B cell (primary cell): ENCODE results near the gene CRTC3. TPM values are rescaled to one million over a fixed set of nuclear protein-coding genes. Genes with fewer than 3 reads are reported as not detected.
"Not testable (repeated sequence)": the region's sequence is repeated elsewhere in the genome, so short reads cannot be mapped to it uniquely, and the experiment has no call there.

ENCODE experiments used
- ATAC-seq: fragments of 200-7000 bp; cut with Tn5 transposase; one replicate; pipeline ENCODE4 v1.10.0; 2021; ENCODE audit warnings: low read depth, mild to moderate bottlenecking, moderate number of reproducible peaks, moderate library complexity
- CTCF ChIA-PET: fragments of 350-600 bp; sonication (Branson Sonifier 250); formaldehyde crosslinking; loops from one replicate; lab custom pipeline; 2021; ENCODE audit warnings: antibody characterized with exemption, inconsistent platforms; lab: Charles Lee
- POLR2A ChIA-PET: fragments of 350-600 bp; sonication (Branson Sonifier 250); formaldehyde crosslinking; loops from one replicate; lab custom pipeline; 2021; ENCODE audit warnings: antibody characterized with exemption; lab: Charles Lee
- DNase-seq: peaks from one replicate; pipeline ENCODE4 v3.0.0; 2013
- H2AFZ ChIP-seq: 2 replicates; pipeline ENCODE4 v1.6.1; 2012; ENCODE audit warnings: mild to moderate bottlenecking, low read depth, low read length; ENCODE audit not compliant: insufficient read depth, poor library complexity, severe bottlenecking
- H3K27ac ChIP-seq, 2 donors: 1 replicate in 1 of 2; 2 replicates in 1 of 2; pipeline ENCODE4 v1.5.1; 2012 to 2013; ENCODE audit warnings: low read length in 2 of 2, mild to moderate bottlenecking in 2 of 2, moderate library complexity in 1 of 2
- H3K27me3 ChIP-seq, 4 experiments: fragments of 200-600 bp in 1 of 4; sonication (generic) in 1 of 4; replicated peaks in 1 of 4; 1 replicate in 2 of 4; 2 replicates in 2 of 4; pipeline versions ENCODE4 v1.6.1 to v1.7.0; 2013 to 2016; ENCODE audit warnings: low read length in 3 of 4, mild to moderate bottlenecking in 2 of 4, mixed read lengths in 1 of 4, moderate library complexity in 1 of 4; ENCODE audit not compliant: insufficient read depth in 4 of 4, control insufficient read depth in 3 of 4; ENCODE audit errors: control extremely low read depth in 1 of 4
- H3K36me3 ChIP-seq, 2 experiments: replicated peaks in 1 of 2; 1 replicate in 1 of 2; 2 replicates in 1 of 2; pipeline versions ENCODE4 v1.6.1 to v1.7.1; 2013; ENCODE audit warnings: low read length in 1 of 2; ENCODE audit not compliant: insufficient read depth in 2 of 2, control insufficient read depth in 1 of 2; ENCODE audit errors: control extremely low read depth in 1 of 2, extremely low read depth in 1 of 2
- H3K4me1 ChIP-seq, 2 donors: fragments of 200-600 bp in 1 of 2; sonication (generic) in 1 of 2; 1 replicate in 1 of 2; 2 replicates in 1 of 2; pipeline versions ENCODE4 v1.5.1 to v1.6.1; 2013 to 2017; ENCODE audit warnings: low read length in 2 of 2; ENCODE audit not compliant: control insufficient read depth in 2 of 2, insufficient read depth in 2 of 2
- H3K4me2 ChIP-seq: replicated peaks from 2 replicates; pipeline ENCODE3; 2012; ENCODE audit warnings: mild to moderate bottlenecking, low read depth, low read length; ENCODE audit not compliant: poor library complexity, severe bottlenecking
- H3K4me3 ChIP-seq, 5 experiments: fragments of 200-600 bp in 1 of 5; sonication (generic) in 1 of 5; 1 replicate in 3 of 5; 2 replicates in 2 of 5; pipeline versions ENCODE4 v1.5.1 to v1.7.0; 2011 to 2016; ENCODE audit warnings: low read length in 4 of 5, mild to moderate bottlenecking in 4 of 5, low read depth in 2 of 5, control low read depth in 1 of 5, moderate library complexity in 1 of 5; ENCODE audit not compliant: insufficient read depth in 1 of 5; ENCODE audit errors: control extremely low read depth in 1 of 5, extremely low read depth in 1 of 5
- H3K79me2 ChIP-seq: fragments of 200-600 bp; sonication (generic); one replicate; pipeline ENCODE4 v1.6.0; 2016; ENCODE audit warnings: low read length; ENCODE audit not compliant: control insufficient read depth, insufficient read depth
- H3K9ac ChIP-seq: fragments of 200-600 bp; sonication (generic); 2 replicates; pipeline ENCODE4 v1.6.1; 2017; ENCODE audit warnings: mild to moderate bottlenecking, low read length, moderate library complexity
- H3K9me3 ChIP-seq, 3 donors: one replicate each; pipeline versions ENCODE4 v1.6.1 to v1.7.1; 2013; ENCODE audit warnings: low read length in 2 of 3; ENCODE audit not compliant: control insufficient read depth in 2 of 3, insufficient read depth in 1 of 3; ENCODE audit errors: control extremely low read depth in 1 of 3
- H4K20me1 ChIP-seq: 2 replicates; pipeline ENCODE4 v1.6.0; 2012; ENCODE audit warnings: mild to moderate bottlenecking, low read length; ENCODE audit not compliant: insufficient read depth, control insufficient read depth, poor library complexity, severe bottlenecking
- H3K27ac Mint-ChIP-seq: one replicate; pipeline ENCODE4 v1.8.0; 2021; ENCODE audit warnings: mixed read lengths
- H3K27me3 Mint-ChIP-seq: one replicate; pipeline ENCODE4 v1.8.0; 2021; ENCODE audit warnings: mixed read lengths
- H3K4me1 Mint-ChIP-seq: one replicate; pipeline ENCODE4 v1.8.0; 2021; ENCODE audit warnings: mixed read lengths
- H3K4me3 Mint-ChIP-seq: one replicate; pipeline ENCODE4 v1.8.0; 2021; ENCODE audit warnings: mixed read lengths
- H3K9me3 Mint-ChIP-seq: one replicate; pipeline ENCODE4 v1.8.0; 2022; ENCODE audit warnings: mixed read lengths; ENCODE audit not compliant: insufficient read depth
- EZH2 ChIP-seq: IDR thresholded peaks from 2 replicates; pipeline ENCODE4 v1.6.1; 2012; ENCODE audit warnings: borderline replicate concordance, low read depth, mild to moderate bottlenecking, moderate library complexity, low read length; ENCODE audit not compliant: insufficient read depth, poor library complexity, severe bottlenecking
- WGBS: methylation state at CpG from one replicate; pipeline ENCODE4 v1.1.5; 2013; ENCODE audit warnings: missing lambda C conversion rate; ENCODE audit not compliant: insufficient coverage; 5-methylcytosine and 5-hydroxymethylcytosine counted together
- intact Hi-C: fragments of 100-400 bp; cut with micrococcal nuclease; formaldehyde crosslinking; loops from one replicate; pipeline ENCODE4 v1.10.0; 2022
- polyA plus RNA-seq: library from polyadenylated mRNA; depleted of rRNA; stranded (reverse); fragments of >200 nt; gene quantifications from 2 replicates; pipeline ENCODE4 v1.2.3, GENCODE V29; 2012
- total RNA-seq, 2 donors: library from RNA; stranded (reverse); fragments of 120-200 nt in 1 of 2; gene quantifications; 1 replicate in 1 of 2; 2 replicates in 1 of 2; pipeline versions ENCODE4 v1.2.3 to v1.2.4, GENCODE V29; 2013 to 2022
- TF ChIP-seq, protein P1 (sequence below): fragments of 200-600 bp; IDR thresholded peaks from one replicate; pipeline ENCODE4 v1.8.0; 2022; ENCODE audit warnings: antibody characterized with exemption, mild to moderate bottlenecking

CRTC3 gene
- total and polyA plus RNA-seq, 2 donors (not counting 1 experiment from before 2014, with no cell fraction given), result 34.7 to 95.8 TPM

DNA sequence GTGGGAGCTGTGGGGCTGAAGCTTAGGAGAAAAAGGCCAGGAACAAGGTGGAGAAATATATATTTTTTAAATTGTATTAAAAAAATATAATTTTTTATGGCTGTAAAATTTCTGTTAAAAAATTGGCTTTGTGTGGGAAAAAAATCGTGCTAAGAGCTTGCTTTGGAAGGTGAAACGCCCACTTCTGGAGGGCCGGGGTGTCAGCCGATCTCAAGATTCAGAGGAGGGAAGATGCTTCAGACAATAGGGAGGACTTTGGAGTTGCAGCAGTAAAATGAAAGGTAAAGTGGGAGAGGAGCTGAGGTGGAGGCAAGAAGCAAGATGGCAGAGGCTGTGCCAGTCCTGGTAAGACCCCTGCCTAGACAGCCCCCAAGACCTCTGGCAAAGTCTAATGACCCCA lies 141.5 kb downstream of the CRTC3 start:
- Mint-ChIP-seq H3K9me3 (no peaks in the 10 kb centered on the region), H3K4me3 (no peak overlapping the region), H3K27ac (no peak overlapping the region), H3K4me1 (peaks cover 12% of the 10 kb centered on the region), H3K27me3 (no peaks in the 10 kb centered on the region)
- Histone ChIP-seq H4K20me1 (no peaks in the 10 kb centered on the region), H3K27me3 (no peaks in the 10 kb centered on the region), H3K4me3 (no peak overlapping the region), H3K79me2 (no peaks in the 10 kb centered on the region), H2AFZ (no peak overlapping the region), H3K36me3 (no peaks in the 10 kb centered on the region), H3K4me1 (peaks cover 13 to 18% of the 10 kb centered on the region in 2 donors), H3K27ac (no peak overlapping the region), H3K9ac (no peak overlapping the region), H3K4me2 (no peak overlapping the region), H3K9me3 (no peaks in the 10 kb centered on the region)
- 100% methylated on average over 4 of the region's 4 CpGs for WGBS
- intact Hi-C loops, result no loop called here
- POLR2A ChIA-PET, result no interaction called here
- ATAC-seq, result no peak
- no peak for DNase-seq
- no peak for TF ChIP-seq EZH2
- TF ChIP-seq, protein P1, sequence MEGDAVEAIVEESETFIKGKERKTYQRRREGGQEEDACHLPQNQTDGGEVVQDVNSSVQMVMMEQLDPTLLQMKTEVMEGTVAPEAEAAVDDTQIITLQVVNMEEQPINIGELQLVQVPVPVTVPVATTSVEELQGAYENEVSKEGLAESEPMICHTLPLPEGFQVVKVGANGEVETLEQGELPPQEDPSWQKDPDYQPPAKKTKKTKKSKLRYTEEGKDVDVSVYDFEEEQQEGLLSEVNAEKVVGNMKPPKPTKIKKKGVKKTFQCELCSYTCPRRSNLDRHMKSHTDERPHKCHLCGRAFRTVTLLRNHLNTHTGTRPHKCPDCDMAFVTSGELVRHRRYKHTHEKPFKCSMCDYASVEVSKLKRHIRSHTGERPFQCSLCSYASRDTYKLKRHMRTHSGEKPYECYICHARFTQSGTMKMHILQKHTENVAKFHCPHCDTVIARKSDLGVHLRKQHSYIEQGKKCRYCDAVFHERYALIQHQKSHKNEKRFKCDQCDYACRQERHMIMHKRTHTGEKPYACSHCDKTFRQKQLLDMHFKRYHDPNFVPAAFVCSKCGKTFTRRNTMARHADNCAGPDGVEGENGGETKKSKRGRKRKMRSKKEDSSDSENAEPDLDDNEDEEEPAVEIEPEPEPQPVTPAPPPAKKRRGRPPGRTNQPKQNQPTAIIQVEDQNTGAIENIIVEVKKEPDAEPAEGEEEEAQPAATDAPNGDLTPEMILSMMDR, result no peak
- CTCF ChIA-PET, result interaction anchor here (2.5 kb wide), 1 partner anchor 23 kb away, joined by 8 read pairs; no protein-coding TSS in a partner anchor

DNA sequence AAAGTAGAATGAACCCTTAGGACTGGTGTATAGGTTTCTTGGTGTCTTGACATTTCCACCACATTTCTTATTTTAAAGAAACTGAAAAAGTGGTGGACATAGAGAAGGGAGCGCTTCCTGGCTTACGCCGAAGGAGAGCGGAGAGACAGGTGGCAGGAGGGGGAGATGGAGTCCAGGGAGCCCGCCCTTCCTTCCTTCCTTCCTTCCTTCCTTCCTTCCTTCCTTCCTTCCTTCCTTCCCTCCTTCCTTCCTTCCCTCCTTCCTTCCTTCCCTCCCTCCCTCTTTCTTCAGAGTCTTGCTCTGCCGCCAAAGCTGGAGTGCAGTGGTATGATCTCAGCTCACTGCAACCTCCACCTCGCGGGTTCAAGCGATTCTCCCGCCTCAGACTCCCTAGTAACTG lies 143.6 kb downstream of the CRTC3 start:
- H3K4me2 ChIP-seq, H3K4me1 ChIP-seq, ATAC-seq, H3K79me2 ChIP-seq, CTCF ChIA-PET, H3K9me3 Mint-ChIP-seq, H3K36me3 ChIP-seq, intact Hi-C loops, H2AFZ ChIP-seq, H3K4me3 Mint-ChIP-seq, H3K27me3 Mint-ChIP-seq, H3K27ac ChIP-seq, H3K4me1 Mint-ChIP-seq, H3K9ac ChIP-seq, POLR2A ChIA-PET, H3K27me3 ChIP-seq, DNase-seq, H3K4me3 ChIP-seq, H3K9me3 ChIP-seq, H3K27ac Mint-ChIP-seq, H4K20me1 ChIP-seq: not testable (repeated sequence)
- 100% methylated on average over 1 of the region's 10 CpGs for WGBS
